Fibroblast of lung (primary cell): ENCODE measurements around the gene CCL13. TPM values are rescaled to one million over a fixed set of nuclear protein-coding genes. Genes with fewer than 3 reads are reported as not detected.

Source experiments
- DNase-seq, 2 donors: peaks; one replicate each; pipeline versions ENCODE4 v3.0.0 to v3.0.0-alpha.2; 2010; ENCODE audit warnings: low read depth in 2 of 2
- H2AFZ ChIP-seq: 2 replicates; pipeline ENCODE4 v1.5.1; 2012; ENCODE audit warnings: low read length, control low read depth, inconsistent platforms
- H3K27ac ChIP-seq: 2 replicates; pipeline ENCODE4 v1.5.1; 2011; ENCODE audit warnings: low read length, control low read depth; ENCODE audit not compliant: insufficient read depth
- H3K27me3 ChIP-seq: 2 replicates; pipeline ENCODE4 v1.5.1; 2011; ENCODE audit warnings: mild to moderate bottlenecking, low read length; ENCODE audit not compliant: control insufficient read depth, insufficient read depth
- H3K36me3 ChIP-seq: 2 replicates; pipeline ENCODE4 v1.5.1; 2011; ENCODE audit warnings: low read length; ENCODE audit not compliant: control insufficient read depth, insufficient read depth
- H3K4me1 ChIP-seq: 2 replicates; pipeline ENCODE4 v1.5.1; 2011; ENCODE audit warnings: low read length; ENCODE audit not compliant: control insufficient read depth, insufficient read depth; ENCODE audit errors: extremely low read depth
- H3K4me2 ChIP-seq: 2 replicates; pipeline ENCODE4 v1.5.1; 2011; ENCODE audit warnings: low read length, control low read depth; ENCODE audit not compliant: insufficient read depth; ENCODE audit errors: extremely low read depth
- H3K4me3 ChIP-seq, 4 experiments: fragments of 200-600 bp in 1 of 4; sonication (generic) in 1 of 4; replicated peaks in 1 of 4; 2 replicates each; pipeline ENCODE4 v1.5.1; 2011 to 2016; ENCODE audit warnings: low read length in 4 of 4, low read depth in 3 of 4, mild to moderate bottlenecking in 3 of 4, control low read depth in 2 of 4, inconsistent platforms in 1 of 4, mixed read lengths in 1 of 4; ENCODE audit not compliant: insufficient read depth in 1 of 4; ENCODE audit errors: control extremely low read depth in 1 of 4
- H3K79me2 ChIP-seq: 2 replicates; pipeline ENCODE4 v1.5.1; 2012; ENCODE audit warnings: mild to moderate bottlenecking, low read length, inconsistent platforms; ENCODE audit not compliant: control insufficient read depth, insufficient read depth
- H3K9ac ChIP-seq: 2 replicates; pipeline ENCODE4 v1.5.1; 2011; ENCODE audit warnings: mild to moderate bottlenecking, low read length, control low read depth; ENCODE audit not compliant: insufficient read depth
- H3K9me3 ChIP-seq: 2 replicates; pipeline ENCODE4 v1.5.1; 2012; ENCODE audit warnings: low read depth, low read length; ENCODE audit not compliant: control insufficient read depth, insufficient read depth
- H4K20me1 ChIP-seq: 2 replicates; pipeline ENCODE4 v1.5.1; 2011; ENCODE audit warnings: low read length; ENCODE audit not compliant: control insufficient read depth, insufficient read depth; ENCODE audit errors: extremely low read depth
- CTCF ChIP-seq, 2 donors: IDR thresholded peaks in 1 of 2; conservative IDR thresholded peaks in 1 of 2; 1 replicate in 1 of 2; 2 replicates in 1 of 2; pipeline ENCODE4 v1.5.1; 2011 to 2012; ENCODE audit warnings: low read length in 2 of 2, control low read depth in 1 of 2, inconsistent platforms in 1 of 2, low read depth in 1 of 2, mild to moderate bottlenecking in 1 of 2
- EZH2 ChIP-seq: IDR thresholded peaks from 2 replicates; pipeline ENCODE4 v1.5.1; 2012; ENCODE audit warnings: low read length, control low read depth, mild to moderate bottlenecking; ENCODE audit errors: missing control alignments
- polyA plus RNA-seq, 2 donors: library from polyadenylated mRNA; depleted of rRNA in 1 of 2; stranded (reverse) in 1 of 2; unstranded in 1 of 2; fragments of >200 nt; gene quantifications; 2 replicates each; pipeline ENCODE4 v1.2.1, GENCODE V29; 2011 to 2012; ENCODE audit warnings: missing spikeins in 1 of 2
- total RNA-seq: library from RNA; depleted of rRNA; stranded (reverse); fragments of >200 nt; gene quantifications from 2 replicates; pipeline ENCODE4 v1.2.1, GENCODE V29; 2014

CCL13 gene
- total and polyA plus RNA-seq, 2 donors (not counting 1 experiment from before 2014, with no cell fraction given), result 1.7 TPM; not detected in 1

- no peaks in the 10 kb centered on the region for H3K79me2 ChIP-seq
- DNase-seq, result no peak
- no peaks in the 10 kb centered on the region for H4K20me1 ChIP-seq
- H3K27ac ChIP-seq, result no peak overlapping the region
- H3K27me3 ChIP-seq, result no peaks in the 10 kb centered on the region
- no peaks in the 10 kb centered on the region for H3K36me3 ChIP-seq
- no peaks in the 10 kb centered on the region for H3K9me3 ChIP-seq
- no peak overlapping the region for H3K4me2 ChIP-seq
- TF ChIP-seq EZH2 (no peak), CTCF (conservative IDR thresholded peaks at IDR 0.05 in 1 of 2, IDR thresholded peaks at IDR 0.05 in 1 of 2; ENCODE audit: low read depth in 1 of 2, low read length in 2 of 2) (no peak)
- no peaks in the 10 kb centered on the region for H3K4me1 ChIP-seq
- H3K9ac ChIP-seq, result no peak overlapping the region
- no peak overlapping the region for H3K4me3 ChIP-seq
- no peak overlapping the region for H2AFZ ChIP-seq
Measured at GRCh38 chr17:34390649-34391048, 34.4 kb downstream of the CCL13 start.

DNA sequence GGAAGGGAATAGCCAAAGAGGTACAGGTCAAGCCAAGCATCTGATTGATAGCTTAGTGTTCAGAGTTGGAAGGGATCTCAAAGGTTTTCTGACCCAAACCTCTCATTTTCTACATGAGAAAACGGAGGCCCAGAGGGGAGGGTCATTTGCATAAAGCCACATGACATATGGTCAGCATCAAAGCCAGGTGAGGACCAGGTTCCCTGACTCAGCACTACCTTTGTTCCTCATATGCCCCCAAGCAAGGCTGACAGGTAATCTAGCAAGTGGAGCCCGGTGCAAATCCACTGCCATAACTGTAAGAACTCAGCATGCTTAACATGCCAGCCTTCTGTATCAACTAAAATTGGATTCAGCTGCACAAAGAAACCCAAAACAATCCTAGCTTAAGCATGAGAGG, 35.0 kb downstream of the CCL13 start:
- DNase-seq, result no peak
- TF ChIP-seq CTCF (conservative IDR thresholded peaks at IDR 0.05 in 1 of 2, IDR thresholded peaks at IDR 0.05 in 1 of 2; ENCODE audit: low read depth in 1 of 2, low read length in 2 of 2) (no peak), EZH2 (no peak)

GRCh38 chr17:34393401-34393800, 37.1 kb downstream of the CCL13 start:
- no peak for TF ChIP-seq CTCF (conservative IDR thresholded peaks at IDR 0.05 in 1 of 2, IDR thresholded peaks at IDR 0.05 in 1 of 2; ENCODE audit: low read depth in 1 of 2, low read length in 2 of 2)

More for the DNA sequence above, 35.0 kb downstream of the CCL13 start:
- H3K9ac ChIP-seq, result no peak overlapping the region
- H2AFZ ChIP-seq, result no peak overlapping the region
- no peak overlapping the region for H3K27ac ChIP-seq
- H4K20me1 ChIP-seq, result no peaks in the 10 kb centered on the region
- H3K4me1 ChIP-seq, result no peaks in the 10 kb centered on the region
- H3K27me3 ChIP-seq, result no peaks in the 10 kb centered on the region
- no peaks in the 10 kb centered on the region for H3K79me2 ChIP-seq
- no peak overlapping the region for H3K4me2 ChIP-seq
- H3K4me3 ChIP-seq, result no peak overlapping the region
- H3K36me3 ChIP-seq, result no peaks in the 10 kb centered on the region
- no peaks in the 10 kb centered on the region for H3K9me3 ChIP-seq

More at GRCh38 chr17:34393401-34393800, 37.1 kb downstream of the CCL13 start:
- no peaks in the 10 kb centered on the region for H3K36me3 ChIP-seq
- H3K79me2 ChIP-seq, result no peaks in the 10 kb centered on the region
- H3K9ac ChIP-seq, result no peak overlapping the region
- no peak overlapping the region for H3K4me3 ChIP-seq
- H3K27ac ChIP-seq, result no peak overlapping the region
- no peak overlapping the region for H2AFZ ChIP-seq
- no peak for DNase-seq
- no peak overlapping the region for H3K4me2 ChIP-seq
- no peaks in the 10 kb centered on the region for H3K27me3 ChIP-seq
- H3K9me3 ChIP-seq, result no peaks in the 10 kb centered on the region
- H3K4me1 ChIP-seq, result no peaks in the 10 kb centered on the region
- no peaks in the 10 kb centered on the region for H4K20me1 ChIP-seq
